Right hindlimb (tissue), 1 donor: ENCODE results near the gene FAM167B.
"Not testable (repeated sequence)": the region's sequence is repeated elsewhere in the genome, so short reads cannot be mapped to it uniquely, and the experiment has no call there.

Experiments used
- DNase-seq: peaks from one replicate; pipeline ENCODE4 v3.0.0-alpha.2; 2018

FAM167B gene

DNA sequence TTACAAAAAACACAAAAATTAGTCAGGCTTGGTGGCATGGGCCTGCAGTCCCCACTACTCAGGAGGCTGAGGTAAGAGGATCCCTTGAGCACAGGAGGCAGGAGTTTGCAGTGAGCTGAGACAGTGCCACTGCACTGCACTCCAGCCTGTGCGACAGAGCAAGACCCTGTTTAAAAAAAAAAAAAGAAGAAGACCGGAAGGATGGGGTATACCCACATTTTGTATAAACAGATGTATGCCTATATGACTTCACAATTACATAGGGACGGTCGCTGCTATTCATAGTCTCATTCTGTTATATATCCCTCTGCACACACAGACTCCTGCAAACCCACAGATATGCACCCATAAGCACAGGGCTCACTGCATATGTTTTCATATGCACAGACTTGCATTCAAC is 16.7 kb downstream of the FAM167B start:
- DNase-seq, result no peak

DNA sequence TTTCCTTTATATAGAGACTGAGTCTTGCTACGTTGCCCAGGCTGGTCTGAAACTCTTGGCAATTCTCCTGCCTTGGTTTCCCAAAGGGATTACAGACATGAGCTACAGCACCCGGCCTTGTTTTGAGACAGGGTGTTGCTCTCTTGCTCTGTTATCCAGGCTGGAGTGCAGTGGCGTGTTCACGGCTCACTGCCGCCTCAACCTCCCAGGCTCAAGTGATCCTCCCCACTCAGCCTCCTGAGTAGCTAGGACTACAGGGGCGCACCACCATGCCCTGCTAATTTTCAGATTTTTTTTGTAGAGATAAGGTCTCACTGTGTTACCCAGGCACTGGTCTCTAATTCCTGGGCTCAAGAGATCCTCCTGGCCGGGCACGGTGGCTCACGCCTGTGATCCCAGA is 18.8 kb downstream of the FAM167B start:
- DNase-seq, result no peak

DNA sequence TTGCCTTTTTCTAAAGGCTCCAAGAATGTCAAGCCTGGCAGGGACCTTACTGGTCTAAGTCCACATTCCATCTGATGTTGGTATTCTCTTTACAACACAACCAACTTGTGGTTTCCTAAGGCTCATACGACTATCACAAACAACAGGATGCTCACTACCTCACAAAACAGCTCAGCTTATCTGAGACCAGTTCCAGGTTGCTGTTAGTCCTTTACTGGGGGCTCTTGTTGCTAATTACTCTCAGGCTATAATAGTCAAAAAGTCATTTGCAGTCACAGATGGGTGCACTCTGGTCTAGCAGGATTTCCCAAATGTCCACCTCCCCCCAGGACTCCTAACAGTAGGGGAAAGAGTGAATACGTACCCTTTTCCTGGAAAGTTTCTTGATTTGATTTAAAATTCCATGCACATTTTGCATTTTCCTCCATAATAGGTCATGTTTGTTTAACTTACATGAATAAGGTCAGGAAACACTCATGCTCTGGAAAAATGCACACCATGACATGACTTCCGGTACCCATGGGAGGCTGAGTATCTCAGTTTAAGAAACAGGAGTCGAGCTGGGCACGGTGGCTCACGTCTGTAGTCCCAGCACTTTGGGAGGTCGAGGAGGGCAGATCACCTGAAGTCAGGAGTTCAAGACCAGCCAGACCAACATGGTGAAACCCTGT is 20.0 kb downstream of the FAM167B start:
- DNase-seq, result no peak

DNA sequence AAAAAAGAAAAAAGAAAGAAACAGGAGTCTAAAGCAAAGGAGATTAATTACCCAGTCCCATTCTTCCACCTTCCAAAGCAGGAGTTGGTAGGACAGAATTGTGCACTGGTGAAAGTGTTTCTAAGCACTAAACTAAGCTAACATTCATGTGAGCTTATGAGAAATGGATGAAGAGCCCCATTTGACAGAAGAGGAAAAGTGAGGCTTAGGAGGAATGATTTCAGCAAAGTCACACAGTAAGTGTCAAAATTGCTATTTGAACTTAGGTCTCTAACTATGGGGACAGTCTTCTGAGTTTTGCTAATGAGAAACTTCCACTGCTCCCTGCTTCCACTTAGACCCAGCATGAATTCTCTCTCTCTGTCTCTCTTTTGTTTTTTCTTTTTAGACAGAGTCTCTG is 22.7 kb downstream of the FAM167B start:
- no peak for DNase-seq

DNA sequence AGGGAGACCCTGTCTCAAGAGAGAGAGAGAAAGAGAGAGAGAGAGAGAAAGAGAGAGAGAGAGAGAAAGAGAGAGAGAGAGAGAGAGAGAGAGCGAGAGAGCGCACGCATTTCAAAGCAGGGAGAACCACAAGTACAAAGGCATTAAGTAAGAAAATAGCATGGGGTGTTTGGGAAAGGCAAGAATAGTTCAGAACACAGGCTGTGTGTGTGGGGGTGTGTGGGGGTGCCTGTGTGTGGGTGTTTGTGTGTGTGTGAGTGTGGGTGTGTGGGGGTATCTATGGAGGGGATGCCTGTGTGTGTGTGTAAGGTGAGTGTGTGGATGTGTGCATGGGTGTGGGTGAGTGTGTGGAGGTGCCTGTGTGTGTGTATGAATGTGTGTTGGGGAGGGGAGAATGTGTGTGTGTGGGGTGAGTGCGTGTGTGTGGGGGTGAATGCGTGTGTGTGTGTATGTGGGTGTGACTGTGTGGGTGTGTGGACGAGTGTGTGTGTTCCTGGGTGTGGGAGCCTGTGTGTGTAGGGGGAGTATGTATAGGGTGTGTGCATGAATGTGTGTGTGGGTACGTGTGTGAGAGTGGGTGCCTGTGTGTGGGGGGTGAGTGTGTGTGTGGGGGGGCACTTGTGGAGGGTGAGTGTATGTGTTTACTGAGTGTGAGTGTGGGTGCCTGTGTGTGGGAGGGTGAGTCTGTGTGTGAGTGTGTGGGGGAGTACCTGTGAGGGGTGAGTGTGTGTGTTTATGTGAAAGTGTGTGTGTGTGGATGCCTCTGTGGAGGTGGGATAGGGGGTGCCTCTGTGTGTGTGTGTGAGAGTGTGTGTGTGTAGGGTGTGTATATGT is 25.8 kb downstream of the FAM167B start:
- DNase-seq, result no peak

DNA sequence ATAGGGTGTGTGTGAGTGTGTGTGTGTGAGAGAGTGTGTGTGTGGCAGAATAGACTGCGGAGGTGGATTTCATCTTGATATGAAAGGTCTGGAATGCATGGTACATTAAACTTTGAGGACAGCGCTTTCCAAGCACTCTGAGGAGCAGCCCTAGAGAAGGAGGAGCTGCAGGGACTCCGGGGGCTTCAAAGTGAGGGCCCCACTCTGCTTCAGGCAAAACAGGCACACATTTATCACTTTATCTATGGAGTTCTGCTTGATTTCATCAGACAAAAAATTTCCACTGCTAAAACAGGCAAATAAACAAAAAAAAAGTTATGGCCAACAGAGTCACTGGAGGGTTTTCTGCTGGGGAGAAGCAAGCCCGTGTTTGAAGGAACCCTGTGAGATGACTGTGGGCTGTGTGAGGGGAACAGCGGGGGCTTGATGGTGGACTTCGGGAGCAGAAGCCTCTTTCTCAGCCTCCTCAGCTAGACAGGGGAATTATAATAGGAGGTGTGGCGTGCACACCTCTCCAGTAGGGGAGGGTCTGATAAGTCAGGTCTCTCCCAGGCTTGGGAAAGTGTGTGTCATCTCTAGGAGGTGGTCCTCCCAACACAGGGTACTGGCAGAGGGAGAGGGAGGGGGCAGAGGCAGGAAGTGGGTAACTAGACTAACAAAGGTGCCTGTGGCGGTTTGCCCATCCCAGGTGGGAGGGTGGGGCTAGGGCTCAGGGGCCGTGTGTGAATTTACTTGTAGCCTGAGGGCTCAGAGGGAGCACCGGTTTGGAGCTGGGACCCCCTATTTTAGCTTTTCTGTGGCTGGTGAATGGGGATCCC is 26.6 kb downstream of the FAM167B start:
- DNase-seq, result no peak

DNA sequence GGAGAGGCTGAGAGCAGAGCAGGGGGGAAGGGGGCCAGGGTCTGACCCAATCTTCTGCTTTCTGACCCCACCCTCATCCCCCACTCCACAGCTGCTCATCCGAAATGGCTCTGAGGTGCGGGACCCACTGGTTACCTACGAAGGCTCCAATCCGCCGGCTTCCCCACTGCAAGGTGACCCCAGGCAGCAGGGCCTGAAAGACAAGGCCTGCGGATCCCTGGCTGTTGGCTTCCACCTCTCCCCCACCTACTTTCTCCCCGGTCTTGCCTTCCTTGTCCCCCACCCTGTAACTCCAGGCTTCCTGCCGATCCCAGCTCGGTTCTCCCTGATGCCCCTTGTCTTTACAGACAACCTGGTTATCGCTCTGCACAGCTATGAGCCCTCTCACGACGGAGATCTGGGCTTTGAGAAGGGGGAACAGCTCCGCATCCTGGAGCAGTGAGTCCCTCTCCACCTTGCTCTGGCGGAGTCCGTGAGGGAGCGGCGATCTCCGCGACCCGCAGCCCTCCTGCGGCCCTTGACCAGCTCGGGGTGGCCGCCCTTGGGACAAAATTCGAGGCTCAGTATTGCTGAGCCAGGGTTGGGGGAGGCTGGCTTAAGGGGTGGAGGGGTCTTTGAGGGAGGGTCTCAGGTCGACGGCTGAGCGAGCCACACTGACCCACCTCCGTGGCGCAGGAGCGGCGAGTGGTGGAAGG is 27.8 kb downstream of the FAM167B start:
- DNase-seq, result no peak

DNA sequence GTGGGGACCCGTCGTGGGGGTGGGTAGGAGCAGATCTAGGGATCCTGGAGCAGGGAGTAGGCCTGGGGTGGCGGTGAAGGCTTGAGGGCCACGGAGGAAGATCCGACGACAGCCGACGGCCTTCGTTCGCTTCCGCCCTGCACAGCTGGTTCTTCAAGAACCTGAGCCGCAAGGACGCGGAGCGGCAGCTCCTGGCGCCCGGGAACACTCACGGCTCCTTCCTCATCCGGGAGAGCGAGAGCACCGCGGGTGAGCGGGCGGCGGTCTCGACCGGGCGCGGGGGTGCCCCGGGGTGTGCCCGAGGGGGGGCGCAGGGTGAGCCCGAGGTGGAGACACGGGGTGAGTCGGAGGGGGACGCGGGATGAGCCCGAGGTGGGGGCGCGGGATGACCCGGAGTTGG is 28.4 kb downstream of the FAM167B start:
- no peak for DNase-seq

DNA sequence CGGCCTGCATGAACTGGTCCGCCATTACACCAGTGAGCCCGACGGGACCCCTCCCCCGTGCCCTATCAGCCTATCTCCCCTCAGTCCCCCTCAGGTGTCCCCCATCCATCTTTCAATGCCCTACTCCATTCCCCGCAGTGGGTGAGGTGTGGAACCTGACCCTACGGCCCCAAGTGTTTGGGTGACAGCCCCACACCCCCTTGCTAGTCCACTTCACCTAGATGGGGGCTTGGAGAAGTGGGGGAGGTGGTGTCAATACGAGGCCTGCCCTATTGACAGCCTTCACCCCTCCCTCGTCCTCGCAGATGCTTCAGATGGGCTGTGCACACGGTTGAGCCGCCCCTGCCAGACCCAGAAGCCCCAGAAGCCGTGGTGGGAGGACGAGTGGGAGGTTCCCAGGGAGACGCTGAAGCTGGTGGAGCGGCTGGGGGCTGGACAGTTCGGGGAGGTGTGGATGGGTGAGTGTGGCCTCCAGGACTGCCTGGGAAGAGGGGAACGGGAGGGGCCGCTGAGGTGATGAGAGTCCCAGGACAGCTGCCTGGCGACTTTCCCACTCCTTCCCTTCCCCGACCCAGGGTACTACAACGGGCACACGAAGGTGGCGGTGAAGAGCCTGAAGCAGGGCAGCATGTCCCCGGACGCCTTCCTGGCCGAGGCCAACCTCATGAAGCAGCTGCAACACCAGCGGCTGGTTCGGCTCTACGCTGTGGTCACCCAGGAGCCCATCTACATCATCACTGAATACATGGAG is 29.2 kb downstream of the FAM167B start:
- DNase-seq, result no peak

DNA sequence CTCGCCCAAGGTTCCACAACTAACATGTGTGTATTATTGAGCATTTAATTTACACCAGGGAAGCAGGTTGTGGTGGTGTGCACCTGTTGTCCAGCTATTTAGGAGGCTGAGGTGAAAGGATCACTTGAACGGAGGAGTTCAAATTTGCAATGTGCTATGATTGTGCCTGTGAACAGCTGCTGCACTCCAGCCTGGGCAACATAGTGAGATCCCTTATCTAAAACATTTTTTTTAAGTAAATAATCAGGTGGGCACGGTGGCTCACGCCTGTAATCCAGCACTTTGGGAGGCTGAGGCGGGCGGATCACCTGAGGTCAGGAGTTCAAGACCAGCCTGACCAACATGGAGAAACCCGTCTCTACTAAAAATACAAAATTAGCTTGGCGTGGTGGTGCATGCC is 37.8 kb downstream of the FAM167B start:
- not testable (repeated sequence) for DNase-seq

DNA sequence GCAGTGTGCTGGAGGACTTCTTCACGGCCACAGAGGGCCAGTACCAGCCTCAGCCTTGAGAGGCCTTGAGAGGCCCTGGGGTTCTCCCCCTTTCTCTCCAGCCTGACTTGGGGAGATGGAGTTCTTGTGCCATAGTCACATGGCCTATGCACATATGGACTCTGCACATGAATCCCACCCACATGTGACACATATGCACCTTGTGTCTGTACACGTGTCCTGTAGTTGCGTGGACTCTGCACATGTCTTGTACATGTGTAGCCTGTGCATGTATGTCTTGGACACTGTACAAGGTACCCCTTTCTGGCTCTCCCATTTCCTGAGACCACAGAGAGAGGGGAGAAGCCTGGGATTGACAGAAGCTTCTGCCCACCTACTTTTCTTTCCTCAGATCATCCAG is 38.6 kb downstream of the FAM167B start:
- DNase-seq, result no peak

DNA sequence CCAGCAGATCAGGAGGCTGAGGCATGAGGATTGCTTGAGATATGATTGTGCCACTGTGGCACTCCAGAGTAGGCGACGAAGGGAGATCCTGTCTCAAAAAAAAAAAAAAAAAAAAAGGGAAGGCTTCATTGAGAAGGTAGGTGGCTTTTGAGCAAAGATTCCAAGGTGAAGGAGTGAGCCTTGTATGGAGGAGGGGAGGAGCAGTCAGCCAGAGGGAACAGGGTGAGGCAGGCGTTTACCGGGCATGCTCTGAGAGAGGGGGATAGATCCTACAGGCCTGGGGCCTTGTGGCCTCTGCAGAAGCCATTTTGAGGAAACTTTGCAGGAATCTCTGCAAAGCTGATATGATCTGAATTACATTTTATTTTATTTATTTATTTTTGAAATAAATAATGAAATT is 39.7 kb downstream of the FAM167B start:
- no peak for DNase-seq

DNA sequence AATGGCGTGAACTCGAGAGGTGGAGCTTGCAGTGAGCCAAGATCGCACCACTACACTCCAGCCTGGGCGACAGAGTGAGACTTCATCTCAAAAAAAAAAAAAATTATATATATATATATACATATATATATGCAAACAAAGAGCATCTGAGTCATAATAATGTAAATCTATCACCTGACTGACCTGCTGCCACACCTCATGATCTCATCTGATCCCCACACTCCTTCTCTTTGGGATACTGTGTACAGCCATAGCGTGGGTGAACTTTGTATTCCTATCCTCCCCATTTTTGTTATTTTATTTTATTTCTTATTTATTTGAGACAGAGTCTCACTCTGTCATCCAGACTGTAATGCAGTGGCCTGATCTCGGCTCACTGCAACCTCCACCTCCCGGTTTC is 42.2 kb downstream of the FAM167B start:
- no peak for DNase-seq

DNA sequence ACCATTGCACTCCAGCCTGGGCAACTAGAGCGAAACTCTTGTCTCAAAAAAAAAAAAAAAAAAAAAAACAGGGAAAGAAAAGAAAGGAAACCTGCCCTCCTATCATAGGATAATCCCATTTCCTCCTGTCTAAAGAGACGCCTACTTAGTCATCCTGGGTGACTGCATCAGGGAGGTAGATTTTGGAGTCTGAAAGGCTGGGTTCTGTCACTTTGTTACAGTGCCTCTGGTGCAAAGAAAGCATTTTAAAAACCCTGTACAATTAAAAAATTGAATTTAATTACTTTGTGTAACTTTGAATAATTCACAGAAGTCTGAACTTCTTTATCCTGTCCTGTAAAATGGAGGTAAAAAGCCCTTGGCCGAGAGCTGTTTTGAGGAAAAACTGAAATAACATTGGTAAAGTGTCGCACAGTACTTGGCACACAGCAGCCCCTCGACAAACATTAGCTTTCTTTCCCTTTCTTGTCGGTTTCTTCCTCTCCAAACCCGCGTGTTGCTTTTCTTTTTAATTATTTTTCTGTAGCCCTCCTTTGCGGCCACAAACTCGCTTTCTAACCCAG is 44.2 kb downstream of the FAM167B start:
- no peak for DNase-seq

DNA sequence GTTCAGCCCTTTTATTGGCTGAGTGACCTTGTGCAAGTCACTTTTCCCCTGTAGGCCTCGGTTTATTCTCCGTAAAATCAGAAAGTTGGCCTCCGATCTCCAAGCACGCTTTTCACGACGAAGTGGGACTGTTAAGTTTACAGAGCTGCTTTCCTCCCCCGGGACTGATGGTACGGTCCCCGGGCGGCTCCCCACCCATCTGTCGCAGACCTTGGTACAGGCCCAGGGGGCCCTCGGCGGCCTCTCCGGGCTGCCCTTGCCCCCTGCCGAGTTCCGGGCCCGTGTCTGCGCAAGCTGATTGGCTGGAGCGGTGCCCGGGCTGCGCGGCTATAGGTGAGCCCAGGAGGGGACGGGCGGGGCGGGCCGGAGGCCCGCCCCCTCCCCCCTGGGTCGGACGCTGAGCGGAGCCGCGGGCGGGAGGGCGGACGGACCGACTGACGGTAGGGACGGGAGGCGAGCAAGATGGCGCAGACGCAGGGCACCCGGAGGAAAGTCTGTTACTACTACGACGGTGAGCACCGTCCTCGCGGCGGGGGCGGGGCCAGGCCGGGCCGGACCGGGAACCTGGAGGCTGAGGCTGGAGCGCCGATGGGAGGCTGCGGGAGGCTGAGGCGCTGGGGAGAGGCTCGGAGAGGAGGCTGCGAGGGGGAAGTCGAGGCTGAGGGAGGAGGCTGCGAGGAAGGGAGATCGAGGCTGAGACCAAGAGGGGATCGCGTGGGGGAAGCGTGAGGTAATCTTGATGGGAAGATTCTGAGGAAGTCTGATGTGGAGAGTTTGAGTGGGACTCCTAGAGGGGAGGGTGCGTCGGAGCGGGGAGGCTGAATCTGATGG is 44.9 kb downstream of the FAM167B start, which contains the start of gene HDAC1:
Gene HDAC1, plus strand, starts transcription at position 376 of the 831 bp plus-strand sequence. Its CDS starts 87 bp downstream, at position 463.
- peak; percentile 91 for DNase-seq

DNA sequence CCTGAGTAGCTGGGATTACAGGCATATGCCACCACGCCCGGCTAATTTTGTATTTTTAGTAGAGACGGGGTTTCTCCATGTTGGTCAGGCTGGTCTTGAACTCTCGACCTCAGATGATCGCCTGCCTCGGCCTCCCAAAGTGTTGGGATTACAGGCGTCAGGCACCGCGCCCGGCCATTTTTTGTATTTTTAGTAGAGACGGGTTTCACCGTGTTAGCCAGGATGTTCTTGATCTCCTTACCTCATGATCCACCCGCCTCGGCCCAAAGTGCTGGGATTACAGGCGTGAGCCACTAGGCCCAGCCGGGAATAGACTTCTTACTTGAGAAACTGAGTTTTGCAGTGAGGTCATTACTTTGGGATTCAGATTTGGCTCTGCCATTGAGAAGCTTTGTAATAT is 51.2 kb downstream of the FAM167B start:
- DNase-seq, result not testable (repeated sequence)
